ENCODE measurements around the gene DNAJB5.

GRCh38 chr9:34997379-34997781 lies 7.8 kb downstream of the DNAJB5 start:
- TF ChIP-seq CTCF (IDR thresholded peaks at IDR 0.05): no peak
- no peak for TF ChIP-seq POLR2A (IDR thresholded peaks at IDR 0.05)
